ENCODE data around the gene RRAD. TPM values are rescaled to one million over a fixed set of nuclear protein-coding genes. Genes with fewer than 3 reads are reported as not detected.

RRAD gene
- total and polyA plus RNA-seq, 2 donors (not counting 3 experiments of a cell fraction or from before 2014, with no cell fraction given): 0.22 to 0.48 TPM

- no peak overlapping the region for H3K27ac ChIP-seq (ENCODE audit: insufficient read depth, low read depth, low read length)
- intact Hi-C loops (cut with micrococcal nuclease): no loop called here
- H3K36me3 ChIP-seq (ENCODE audit: control insufficient read depth in 2 of 2, extremely low read depth in 1 of 2, insufficient read depth in 2 of 2, low read length in 2 of 2): peaks cover 3 to 9% of the 10 kb centered on the region in 2 experiments
- H3K9ac ChIP-seq (replicated peaks; ENCODE audit: extremely low read depth, insufficient read depth, low read length): peak overlapping the region; percentile 46
- H3K27me3 ChIP-seq (ENCODE audit: control insufficient read depth in 2 of 2, insufficient read depth in 2 of 2, low read length in 2 of 2): no peaks in the 10 kb centered on the region
- H3K79me2 ChIP-seq (ENCODE audit: control insufficient read depth, insufficient read depth, low read length): no peaks in the 10 kb centered on the region
- no peaks in the 10 kb centered on the region for H3K9me3 ChIP-seq (replicated peaks; ENCODE audit: control insufficient read depth, insufficient read depth, low read length)
- dilution Hi-C loops (cut with MboI; ENCODE audit: extremely low pct_ligation_motif_present, low sequenced_read_pairs): no loop called here
- no peaks in the 10 kb centered on the region for H3K9me1 ChIP-seq (replicated peaks; ENCODE audit: control insufficient read depth, extremely low read depth, insufficient read depth, low read length)
- H3K4me3 ChIP-seq (replicated peaks in 1 of 3; ENCODE audit: insufficient read depth in 1 of 3, low read depth in 1 of 3, low read length in 3 of 3): peak overlapping the region; percentile 9 to 83 (median 57)
- H3K4me1 ChIP-seq (ENCODE audit: control insufficient read depth, extremely low read depth, insufficient read depth, low read length): peaks cover 7% of the 10 kb centered on the region
- H3K4me2 ChIP-seq (ENCODE audit: insufficient read depth, low read length): peak overlapping the region; percentile 60
- DNase-seq (ENCODE audit: low read depth, low spot score): peak; percentile 30
- ChIA-PET POLR2A (no interaction called here), CTCF (interaction anchor here (0.7 to 3.4 kb wide), 11 partner anchors 8 to 272 kb away, joined by 3 to 18 read pairs (median 9); partner anchors contain the start of gene NAE1)
- no peaks in the 10 kb centered on the region for H4K20me1 ChIP-seq (replicated peaks; ENCODE audit: control insufficient read depth, extremely low read depth, insufficient read depth, low read length)
- peak; percentile 52 for FAIRE-seq
- no TSS peak for BruUV-seq (replicated peaks)
- TF ChIP-seq, protein P1, sequence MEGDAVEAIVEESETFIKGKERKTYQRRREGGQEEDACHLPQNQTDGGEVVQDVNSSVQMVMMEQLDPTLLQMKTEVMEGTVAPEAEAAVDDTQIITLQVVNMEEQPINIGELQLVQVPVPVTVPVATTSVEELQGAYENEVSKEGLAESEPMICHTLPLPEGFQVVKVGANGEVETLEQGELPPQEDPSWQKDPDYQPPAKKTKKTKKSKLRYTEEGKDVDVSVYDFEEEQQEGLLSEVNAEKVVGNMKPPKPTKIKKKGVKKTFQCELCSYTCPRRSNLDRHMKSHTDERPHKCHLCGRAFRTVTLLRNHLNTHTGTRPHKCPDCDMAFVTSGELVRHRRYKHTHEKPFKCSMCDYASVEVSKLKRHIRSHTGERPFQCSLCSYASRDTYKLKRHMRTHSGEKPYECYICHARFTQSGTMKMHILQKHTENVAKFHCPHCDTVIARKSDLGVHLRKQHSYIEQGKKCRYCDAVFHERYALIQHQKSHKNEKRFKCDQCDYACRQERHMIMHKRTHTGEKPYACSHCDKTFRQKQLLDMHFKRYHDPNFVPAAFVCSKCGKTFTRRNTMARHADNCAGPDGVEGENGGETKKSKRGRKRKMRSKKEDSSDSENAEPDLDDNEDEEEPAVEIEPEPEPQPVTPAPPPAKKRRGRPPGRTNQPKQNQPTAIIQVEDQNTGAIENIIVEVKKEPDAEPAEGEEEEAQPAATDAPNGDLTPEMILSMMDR (IDR thresholded peaks at IDR 0.05; ENCODE audit: extremely low read depth in 1 of 2, insufficient read depth in 1 of 2, low read depth in 1 of 2, low read length in 2 of 2): no peak
- TF ChIP-seq POLR2A (IDR thresholded peaks at IDR 0.05; ENCODE audit: low read depth, low read length) (no peak), JUN (IDR thresholded peaks at IDR 0.05; ENCODE audit: borderline replicate concordance, insufficient read depth, insufficient read length, low read depth) (no peak), GATA2 (IDR thresholded peaks at IDR 0.05; ENCODE audit: insufficient read depth, insufficient read length, low read depth, low read length) (no peak), MYC (IDR thresholded peaks at IDR 0.05; ENCODE audit: low read depth, low read length) (no peak), EZH2 (IDR thresholded peaks at IDR 0.05; ENCODE audit: borderline replicate concordance, low read depth, low read length, severe bottlenecking) (no peak), FOS (IDR thresholded peaks at IDR 0.05; ENCODE audit: borderline replicate concordance, insufficient read depth, low read length) (no peak), MAX (IDR thresholded peaks at IDR 0.05; ENCODE audit: insufficient read depth, insufficient read length) (no peak), POLR2AphosphoS5 (IDR thresholded peaks at IDR 0.05; ENCODE audit: insufficient read depth, low read depth, low read length) (no peak)
- H2AFZ ChIP-seq (ENCODE audit: low read depth, low read length): peak overlapping the region; percentile 74
Measured at GRCh38 chr16:66881014-66881417, 44.3 kb downstream of the RRAD start.
